Activated CD8-positive, alpha-beta memory T cell treated with anti-CD3 and anti-CD28 coated beads, Interleukin-2, amount 50 U/mL, for 24 hours (primary cell): ENCODE measurements around the gene PRSS56.

Experiments used
- DNase-seq: peaks from one replicate; pipeline ENCODE4 v3.0.0-alpha.2; 2020; ENCODE audit errors: extremely low read depth

Gene PRSS56

GRCh38 chr2:232573042-232573441 is 52.9 kb downstream of the PRSS56 start:
- DNase-seq, result no peak

DNA sequence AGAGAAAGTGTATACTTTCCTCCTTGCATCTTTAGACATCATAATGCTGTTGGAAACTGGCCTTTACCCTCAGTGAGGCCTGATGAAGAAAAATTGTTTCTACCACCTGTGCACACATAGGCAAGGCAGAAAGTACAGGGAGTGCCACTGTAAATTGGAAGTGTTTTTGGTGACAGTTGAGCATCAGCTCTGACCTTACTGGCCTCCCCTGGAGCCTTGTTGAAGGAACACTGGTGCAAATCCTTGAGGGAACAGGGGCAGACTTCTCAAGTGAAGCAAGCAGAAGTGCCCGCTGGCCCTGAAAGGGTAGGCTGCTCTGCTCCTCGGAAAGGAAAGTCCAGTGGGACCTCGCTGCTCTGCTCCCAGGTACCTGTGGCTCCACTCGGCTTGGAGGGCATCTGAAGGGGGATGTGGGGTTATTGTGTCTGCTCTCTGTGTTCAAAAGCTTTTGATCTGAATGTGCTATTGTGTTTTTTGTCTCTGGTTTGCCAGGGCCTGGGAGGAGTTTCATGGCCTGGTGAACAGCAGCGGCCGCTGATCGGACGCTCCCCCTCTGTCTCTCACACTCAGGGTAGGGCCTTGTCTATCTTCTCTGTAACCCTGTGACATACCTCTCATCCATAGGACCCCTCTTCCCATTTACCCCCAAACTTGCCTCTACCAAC is 53.7 kb downstream of the PRSS56 start:
- DNase-seq, result no peak

DNA sequence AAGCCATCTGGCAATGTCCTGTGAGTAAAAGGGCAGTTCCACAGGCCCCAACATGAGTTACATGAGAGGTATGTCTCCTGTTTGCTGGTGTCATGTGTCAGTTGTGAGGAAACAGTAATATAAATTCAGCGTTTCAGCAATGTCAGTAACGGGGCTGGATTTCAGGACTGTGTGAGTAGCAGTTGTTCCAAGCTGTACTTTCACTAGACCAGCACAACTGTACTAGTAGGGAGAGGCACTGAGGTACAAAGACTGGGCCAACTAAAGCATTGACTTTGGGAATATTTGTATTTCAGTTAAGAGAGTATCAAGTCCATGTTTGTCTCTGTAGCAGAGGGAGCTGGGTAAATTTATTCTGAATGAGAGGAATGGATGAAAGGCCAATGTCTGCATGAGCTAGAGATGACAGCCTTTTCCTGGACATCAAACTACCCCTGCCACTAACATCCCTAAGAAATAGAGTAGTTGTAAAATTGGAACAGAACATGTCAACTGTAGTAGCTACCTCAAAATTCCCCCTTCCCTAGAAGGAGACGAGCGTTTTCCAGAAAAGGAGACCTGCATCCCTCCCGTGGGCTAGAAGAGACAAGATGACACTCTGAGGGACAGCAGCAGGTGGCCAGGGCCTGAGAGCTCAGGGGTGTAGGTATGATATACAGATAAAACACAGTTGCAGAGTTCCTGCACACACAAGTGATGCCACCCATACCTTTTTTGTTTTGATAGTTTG is 54.7 kb downstream of the PRSS56 start:
- DNase-seq, result no peak
